Aorta (tissue), 5 donors: ENCODE measurements around the gene HIGD1A. TPM values are rescaled to one million over a fixed set of nuclear protein-coding genes. Genes with fewer than 3 reads are reported as not detected.

Source experiments
- ATAC-seq: fragments of 200-7000 bp; cut with Tn5 transposase; one replicate; pipeline ENCODE4 v1.9.1; 2022; ENCODE audit warnings: moderate library complexity; ENCODE audit not compliant: low FRiP score
- DNase-seq, 2 donors: peaks; one replicate each; pipeline ENCODE4 v3.0.0-alpha.2; 2020
- H3K27ac ChIP-seq, 2 donors: one replicate each; pipeline ENCODE4 v1.5.1; 2013; ENCODE audit warnings: low read length in 2 of 2, mild to moderate bottlenecking in 2 of 2, moderate library complexity in 2 of 2, control low read depth in 1 of 2, inconsistent platforms in 1 of 2, low read depth in 1 of 2
- H3K27me3 ChIP-seq, 2 donors: one replicate each; pipeline ENCODE4 v1.6.1; 2013; ENCODE audit warnings: control low read depth in 1 of 2, low read length in 1 of 2, mild to moderate bottlenecking in 1 of 2, moderate library complexity in 1 of 2; ENCODE audit not compliant: insufficient read depth in 2 of 2, control insufficient read depth in 1 of 2
- H3K36me3 ChIP-seq, 2 donors: one replicate each; pipeline ENCODE4 v1.6.1; 2013; ENCODE audit warnings: control low read depth in 1 of 2, low read length in 1 of 2, mild to moderate bottlenecking in 1 of 2; ENCODE audit not compliant: insufficient read depth in 2 of 2, control insufficient read depth in 1 of 2
- H3K4me1 ChIP-seq, 2 donors: one replicate each; pipeline ENCODE4 v1.6.1; 2013; ENCODE audit warnings: low read length in 2 of 2, control low read depth in 1 of 2, mild to moderate bottlenecking in 1 of 2, moderate library complexity in 1 of 2; ENCODE audit not compliant: insufficient read depth in 2 of 2, control insufficient read depth in 1 of 2
- H3K4me3 ChIP-seq, 2 donors: one replicate each; pipeline ENCODE4 v1.5.1; 2013; ENCODE audit warnings: low read length in 2 of 2, control low read depth in 1 of 2, mild to moderate bottlenecking in 1 of 2
- H3K9me3 ChIP-seq: one replicate; pipeline ENCODE4 v1.6.1; 2013; ENCODE audit warnings: mild to moderate bottlenecking, low read length; ENCODE audit not compliant: control insufficient read depth
- WGBS, 2 donors: extraction: QIAGEN DNeasy Blood & Tissue Kit; methylation state at CpG; one replicate each; pipeline ENCODE4 v1.1.7; 2013; 5-methylcytosine and 5-hydroxymethylcytosine counted together
- intact Hi-C, 2 donors: fragments of 100-400 bp; cut with DNase I; formaldehyde crosslinking; loops; one replicate each; pipeline versions ENCODE4 v1.14.2 to v1.15.0; 2022
- polyA plus RNA-seq, 2 donors: library from polyadenylated mRNA; stranded (reverse); fragments of 200-250 nt; gene quantifications; one replicate each; pipeline ENCODE4 v1.2.3, GENCODE V29; 2013
- total RNA-seq, 2 donors: library from RNA; stranded (reverse); fragmentation: NEBNext Ultra II Directional; extraction: Animal tissue kit (Norgen Biotek cat#: 25700); gene quantifications; one replicate each; pipeline ENCODE4 v1.2.1, GENCODE V29; 2021
- donor health status: healthy with polysubstance abuse.
- donor health status: Bipolar disorder and iron deficiency.
- donor health status: DM: no; HTN: no; CAD: no.
- donor health status: DM: no; HTN: no; CAD: no.
- donor health status: DM: yes; HTN: yes; CAD: no.

The HIGD1A gene
- total and polyA plus RNA-seq, 4 donors = 61.4 to 337 (median 130) TPM

DNA sequence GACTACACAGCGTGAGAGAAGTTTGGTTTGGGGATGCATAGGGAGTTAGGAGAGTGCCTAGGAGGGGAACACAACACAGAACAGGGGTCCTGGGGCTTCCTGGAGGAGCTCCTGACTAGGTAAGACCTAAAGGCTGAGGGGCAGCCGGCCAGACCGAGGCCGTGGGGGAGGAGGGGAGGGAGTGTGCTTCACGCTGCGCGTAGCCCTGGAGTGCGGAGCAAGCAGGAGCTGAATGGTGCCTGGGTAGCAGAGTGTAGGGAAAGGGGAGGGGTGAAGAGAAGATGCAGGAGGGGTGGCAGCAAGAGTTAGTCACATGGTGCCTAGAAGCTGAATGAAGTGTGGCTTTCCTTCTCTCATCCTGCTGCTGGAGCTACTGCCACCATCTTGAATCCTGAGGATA lies 69.3 kb downstream of the HIGD1A start:
- Histone ChIP-seq H3K9me3 (no peaks in the 10 kb centered on the region), H3K27ac (no peak overlapping the region), H3K4me3 (no peak overlapping the region), H3K36me3 (no peaks in the 10 kb centered on the region), H3K4me1 (no peaks in the 10 kb centered on the region), H3K27me3 (no peaks in the 10 kb centered on the region)
- no peak for ATAC-seq
- 89 to 90% methylated on average over 8 of the region's 8 CpGs for WGBS, 2 donors
- intact Hi-C loops = no loop called here
- DNase-seq = no peak

DNA sequence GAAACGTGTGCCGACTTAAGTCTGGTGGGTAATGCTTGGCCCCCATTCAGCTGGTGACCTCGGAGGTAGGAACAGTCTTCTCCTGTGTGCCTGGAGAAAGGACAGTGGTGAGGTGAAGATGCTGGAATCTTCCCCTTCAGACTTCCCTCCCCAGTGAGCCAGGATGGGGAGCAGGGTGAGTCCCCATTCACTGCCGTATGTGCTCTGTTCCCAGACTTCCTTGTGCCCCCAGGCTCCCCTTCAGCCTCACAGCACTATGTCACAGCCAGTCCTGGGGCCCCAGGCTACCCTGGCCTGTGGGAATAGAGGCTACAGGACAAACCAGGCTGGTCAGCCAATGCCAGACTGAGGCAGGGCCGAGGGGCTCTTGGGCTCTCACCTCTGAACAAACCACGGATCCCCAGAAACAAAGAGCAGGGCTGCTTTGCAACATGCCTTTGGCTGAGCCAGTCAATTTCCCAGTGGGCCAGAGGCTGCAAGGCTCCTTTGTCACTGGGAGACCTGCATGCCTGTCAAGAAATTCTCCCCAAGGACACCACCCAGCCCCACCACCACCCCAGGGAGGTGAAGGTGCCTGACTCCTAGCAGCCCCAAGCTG lies 69.9 kb downstream of the HIGD1A start:
- no peak for DNase-seq
- no peaks in the 10 kb centered on the region for H3K4me1 ChIP-seq
- H3K27ac ChIP-seq = no peak overlapping the region

DNA sequence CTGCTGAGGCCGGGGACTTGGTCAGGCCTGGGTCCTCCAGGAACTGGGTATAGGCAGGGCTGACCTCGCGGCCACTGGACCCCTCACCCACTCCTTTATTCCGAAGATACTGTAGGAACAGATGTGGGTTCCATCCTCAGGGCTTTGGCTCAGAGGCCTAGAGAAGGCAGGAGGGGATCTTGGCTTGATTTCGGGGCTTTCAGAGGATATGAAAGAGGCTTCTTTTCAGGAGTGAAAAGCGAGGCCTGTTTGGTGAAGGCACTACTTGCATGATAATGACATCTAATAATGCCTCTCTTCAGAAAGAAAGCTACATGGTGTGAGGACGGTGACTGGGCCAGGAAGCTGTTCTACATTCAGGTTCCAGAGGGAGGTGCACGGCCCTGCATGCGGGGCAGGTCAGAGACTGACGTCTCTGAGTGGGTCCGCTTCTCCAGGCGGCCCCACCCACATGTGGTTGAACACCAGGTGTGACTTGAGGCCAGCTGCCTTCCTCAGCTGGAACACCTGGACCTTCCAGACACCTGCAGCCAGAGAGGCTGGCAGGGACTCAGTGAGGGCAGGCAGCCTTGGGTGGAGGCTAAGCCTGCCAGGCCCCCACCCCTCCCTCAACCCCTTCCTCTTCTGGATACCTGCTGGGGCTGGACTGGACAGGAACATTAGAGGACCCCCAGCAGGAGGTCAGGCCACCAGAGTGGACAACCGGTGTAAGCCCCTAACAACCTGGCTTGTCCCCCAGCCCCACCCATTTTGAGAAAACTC lies 70.6 kb downstream of the HIGD1A start:
- ATAC-seq (no peak), DNase-seq (no peak)
- Histone ChIP-seq H3K27me3 (no peaks in the 10 kb centered on the region), H3K9me3 (no peaks in the 10 kb centered on the region), H3K4me1 (no peaks in the 10 kb centered on the region), H3K36me3 (no peaks in the 10 kb centered on the region), H3K27ac (no peak overlapping the region), H3K4me3 (no peak overlapping the region)
- intact Hi-C loops = no loop called here
- 90 to 91% methylated on average over 13 of the region's 13 CpGs for WGBS, 2 donors

More for the DNA sequence above, 69.9 kb downstream of the HIGD1A start:
- Histone ChIP-seq H3K9me3 (no peaks in the 10 kb centered on the region), H3K4me3 (no peak overlapping the region), H3K36me3 (no peaks in the 10 kb centered on the region), H3K27me3 (no peaks in the 10 kb centered on the region)
- no peak for ATAC-seq
- intact Hi-C loops = no loop called here
- 78 to 84% methylated on average over 6 of the region's 6 CpGs for WGBS, 2 donors

Other genes with a start within 250 kb of the HIGD1A start
- 10 to 100 TPM; 43.6 to 46.6 TPM for gene SEC22C, start 222.5 kb downstream of the HIGD1A start, total RNA-seq
- gene SEC22C, start 222.5 kb downstream of the HIGD1A start, polyA plus RNA-seq = 10 to 100 TPM; 54.5 to 58.6 TPM
- 10 to 100 TPM; 17.5 to 18.5 TPM for gene SS18L2, start 213.6 kb downstream of the HIGD1A start, total RNA-seq
- gene SS18L2, start 213.6 kb downstream of the HIGD1A start, polyA plus RNA-seq = 10 to 100 TPM; 21.4 to 47.8 TPM
- gene NKTR, start 203.8 kb downstream of the HIGD1A start, total RNA-seq = 100 to 1,000 TPM in 1 of 2 donors, 10 to 100 TPM in 1; 98.5 to 163 TPM
- gene NKTR, start 203.8 kb downstream of the HIGD1A start, polyA plus RNA-seq = 10 to 100 TPM in 1 of 2 donors, 1 to 10 TPM in 1; 6.1 to 57.7 TPM
- gene ZBTB47, start 150.8 kb downstream of the HIGD1A start, total RNA-seq = 10 to 100 TPM; 72.4 to 82.0 TPM
- 10 to 100 TPM; 42.3 to 77.1 TPM for gene ZBTB47, start 150.8 kb downstream of the HIGD1A start, polyA plus RNA-seq
- gene KLHL40, start 119.0 kb downstream of the HIGD1A start, total RNA-seq = not detected
- under 1 TPM in 1 of 2 donors, not detected in 1; 0.26 TPM for gene KLHL40, start 119.0 kb downstream of the HIGD1A start, polyA plus RNA-seq
- not detected for gene HHATL, start 101.7 kb downstream of the HIGD1A start, total RNA-seq
- gene HHATL, start 101.7 kb downstream of the HIGD1A start, polyA plus RNA-seq = 1 to 10 TPM; 1.4 to 1.5 TPM
- gene CCDC13, start 31.2 kb downstream of the HIGD1A start, total RNA-seq = 1 to 10 TPM; 1.3 to 2.5 TPM
- 1 to 10 TPM; 1.2 to 3.1 TPM for gene CCDC13, start 31.2 kb downstream of the HIGD1A start, polyA plus RNA-seq
- gene ACKR2, start 5.0 kb upstream of the HIGD1A start, total RNA-seq = 1 to 10 TPM; 3.1 to 7.8 TPM
- gene ACKR2, start 5.0 kb upstream of the HIGD1A start, polyA plus RNA-seq = under 1 TPM in 1 of 2 donors, not detected in 1; 0.26 TPM
- gene CYP8B1, start 71.4 kb upstream of the HIGD1A start, total RNA-seq = not detected
- gene CYP8B1, start 71.4 kb upstream of the HIGD1A start, polyA plus RNA-seq = under 1 TPM in 1 of 2 donors, not detected in 1; 0.10 TPM
- gene ZNF662, start 101.7 kb upstream of the HIGD1A start, total RNA-seq = 10 to 100 TPM; 13.0 to 18.1 TPM
- gene ZNF662, start 101.7 kb upstream of the HIGD1A start, polyA plus RNA-seq = 1 to 10 TPM; 1.0 to 9.8 TPM
- gene GASK1A, start 174.8 kb upstream of the HIGD1A start, total RNA-seq = 10 to 100 TPM; 12.2 to 33.7 TPM
- 1 to 10 TPM in 1 of 2 donors, under 1 TPM in 1; 0.38 to 3.7 TPM for gene GASK1A, start 174.8 kb upstream of the HIGD1A start, polyA plus RNA-seq